GM18526 (cell line): ENCODE data around the gene TMEM115.

Experiments used
- POLR2A ChIP-seq: IDR thresholded peaks from 3 replicates; pipeline ENCODE4 v1.6.1; 2011; ENCODE audit not compliant: insufficient read length; ENCODE audit errors: extremely low read depth

Gene TMEM115

GRCh38 chr3:50358911-50359759, at the start of gene TMEM115:
TMEM115 (minus strand) TSS chr3:50359521; CDS start chr3:50359063, 458 bp downstream.
- TF ChIP-seq POLR2A = peak; percentile 60

- no peak for TF ChIP-seq POLR2A
These were observed 49.2 kb upstream of the TMEM115 start for GRCh38 chr3:50408443-50408944.

GRCh38 chr3:50406487-50406886, 47.2 kb upstream of the TMEM115 start:
- TF ChIP-seq POLR2A = no peak

GRCh38 chr3:50405249-50405648, 45.9 kb upstream of the TMEM115 start:
- TF ChIP-seq POLR2A = no peak

- TF ChIP-seq POLR2A = no peak
These were observed 42.8 kb upstream of the TMEM115 start for GRCh38 chr3:50401978-50402595.

GRCh38 chr3:50396502-50396901, 37.2 kb upstream of the TMEM115 start:
- no peak for TF ChIP-seq POLR2A

GRCh38 chr3:50395070-50395860, 35.9 kb upstream of the TMEM115 start:
- TF ChIP-seq POLR2A = no peak

- no peak for TF ChIP-seq POLR2A
These were observed 33.7 kb upstream of the TMEM115 start for GRCh38 chr3:50393061-50393460.

- TF ChIP-seq POLR2A = no peak
These were observed 32.9 kb upstream of the TMEM115 start for GRCh38 chr3:50392101-50392715.

- TF ChIP-seq POLR2A = no peak
These were observed 31.3 kb upstream of the TMEM115 start for GRCh38 chr3:50390508-50391224.

- no peak for TF ChIP-seq POLR2A
These were observed 30.1 kb upstream of the TMEM115 start for GRCh38 chr3:50389414-50389767.

- TF ChIP-seq POLR2A = no peak
These were observed 29.5 kb upstream of the TMEM115 start for GRCh38 chr3:50388720-50389413.

GRCh38 chr3:50388016-50388719, 28.8 kb upstream of the TMEM115 start:
- TF ChIP-seq POLR2A = no peak
